ENCODE data around the gene ARHGAP4.

- TF ChIP-seq, protein P1, sequence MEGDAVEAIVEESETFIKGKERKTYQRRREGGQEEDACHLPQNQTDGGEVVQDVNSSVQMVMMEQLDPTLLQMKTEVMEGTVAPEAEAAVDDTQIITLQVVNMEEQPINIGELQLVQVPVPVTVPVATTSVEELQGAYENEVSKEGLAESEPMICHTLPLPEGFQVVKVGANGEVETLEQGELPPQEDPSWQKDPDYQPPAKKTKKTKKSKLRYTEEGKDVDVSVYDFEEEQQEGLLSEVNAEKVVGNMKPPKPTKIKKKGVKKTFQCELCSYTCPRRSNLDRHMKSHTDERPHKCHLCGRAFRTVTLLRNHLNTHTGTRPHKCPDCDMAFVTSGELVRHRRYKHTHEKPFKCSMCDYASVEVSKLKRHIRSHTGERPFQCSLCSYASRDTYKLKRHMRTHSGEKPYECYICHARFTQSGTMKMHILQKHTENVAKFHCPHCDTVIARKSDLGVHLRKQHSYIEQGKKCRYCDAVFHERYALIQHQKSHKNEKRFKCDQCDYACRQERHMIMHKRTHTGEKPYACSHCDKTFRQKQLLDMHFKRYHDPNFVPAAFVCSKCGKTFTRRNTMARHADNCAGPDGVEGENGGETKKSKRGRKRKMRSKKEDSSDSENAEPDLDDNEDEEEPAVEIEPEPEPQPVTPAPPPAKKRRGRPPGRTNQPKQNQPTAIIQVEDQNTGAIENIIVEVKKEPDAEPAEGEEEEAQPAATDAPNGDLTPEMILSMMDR (IDR thresholded peaks at IDR 0.05), result no peak
- no peak for TF ChIP-seq POLR2A (IDR thresholded peaks at IDR 0.05)
Measured at GRCh38 chrX:153929576-153929975, 3.5 kb upstream of the ARHGAP4 start.

All from tibial nerve (tissue), 3 donors.